Activated CD8-positive, alpha-beta T cell treated with anti-CD3 and anti-CD28 coated beads for 36 hours (primary cell): ENCODE data around the gene CRHBP. TPM values are rescaled to one million over a fixed set of nuclear protein-coding genes. Genes with fewer than 3 reads are reported as not detected.
A peak's percentile ranks its signal among the peaks of the same experiment; 100 is the strongest.
"Not testable (repeated sequence)": the region's sequence is repeated elsewhere in the genome, so short reads cannot be mapped to it uniquely, and the experiment has no call there.

Source experiments
- ATAC-seq: fragments of 200-7000 bp; cut with Tn5 transposase; one replicate; pipeline ENCODE4 v1.10.0; 2021; ENCODE audit warnings: mild to moderate bottlenecking, moderate library complexity
- CTCF ChIA-PET: fragments of 350-600 bp; sonication (Branson Sonifier 250); formaldehyde crosslinking; loops from one replicate; lab custom pipeline; 2021; ENCODE audit warnings: antibody characterized with exemption; lab: Charles Lee
- POLR2A ChIA-PET: fragments of 350-600 bp; sonication (Branson Sonifier 250); formaldehyde crosslinking; loops from one replicate; lab custom pipeline; 2021; ENCODE audit warnings: antibody characterized with exemption; lab: Charles Lee
- DNase-seq: peaks from one replicate; pipeline ENCODE4 v3.0.0-alpha.2; 2020
- H3K27ac Mint-ChIP-seq: one replicate; pipeline ENCODE4 v1.8.0; 2021; ENCODE audit warnings: mild to moderate bottlenecking, mixed read lengths
- H3K27me3 Mint-ChIP-seq: one replicate; pipeline ENCODE4 v1.8.0; 2021; ENCODE audit warnings: mixed read lengths
- H3K36me3 Mint-ChIP-seq: one replicate; pipeline ENCODE4 v1.8.0; 2021; ENCODE audit warnings: low read depth, mixed read lengths
- H3K4me1 Mint-ChIP-seq: one replicate; pipeline ENCODE4 v1.8.0; 2021; ENCODE audit warnings: low read depth, mixed read lengths
- H3K4me3 Mint-ChIP-seq: one replicate; pipeline ENCODE4 v1.8.0; 2021; ENCODE audit warnings: mild to moderate bottlenecking, moderate library complexity, mixed read lengths
- H3K9me3 Mint-ChIP-seq: one replicate; pipeline ENCODE4 v1.8.0; 2021; ENCODE audit warnings: mixed read lengths
- CTCF ChIP-seq: fragments of 200-600 bp; IDR thresholded peaks from one replicate; pipeline ENCODE4 v1.8.0; 2022; ENCODE audit warnings: antibody characterized with exemption, mild to moderate bottlenecking
- intact Hi-C: fragments of 100-400 bp; cut with micrococcal nuclease; formaldehyde crosslinking; loops from one replicate; pipeline ENCODE4 v1.10.0; 2022
- total RNA-seq, 2 experiments: library from RNA; stranded (reverse); gene quantifications; one replicate each; pipeline ENCODE4 v1.2.3, GENCODE V29; 2021

The CRHBP gene
- total RNA-seq: not detected

DNA sequence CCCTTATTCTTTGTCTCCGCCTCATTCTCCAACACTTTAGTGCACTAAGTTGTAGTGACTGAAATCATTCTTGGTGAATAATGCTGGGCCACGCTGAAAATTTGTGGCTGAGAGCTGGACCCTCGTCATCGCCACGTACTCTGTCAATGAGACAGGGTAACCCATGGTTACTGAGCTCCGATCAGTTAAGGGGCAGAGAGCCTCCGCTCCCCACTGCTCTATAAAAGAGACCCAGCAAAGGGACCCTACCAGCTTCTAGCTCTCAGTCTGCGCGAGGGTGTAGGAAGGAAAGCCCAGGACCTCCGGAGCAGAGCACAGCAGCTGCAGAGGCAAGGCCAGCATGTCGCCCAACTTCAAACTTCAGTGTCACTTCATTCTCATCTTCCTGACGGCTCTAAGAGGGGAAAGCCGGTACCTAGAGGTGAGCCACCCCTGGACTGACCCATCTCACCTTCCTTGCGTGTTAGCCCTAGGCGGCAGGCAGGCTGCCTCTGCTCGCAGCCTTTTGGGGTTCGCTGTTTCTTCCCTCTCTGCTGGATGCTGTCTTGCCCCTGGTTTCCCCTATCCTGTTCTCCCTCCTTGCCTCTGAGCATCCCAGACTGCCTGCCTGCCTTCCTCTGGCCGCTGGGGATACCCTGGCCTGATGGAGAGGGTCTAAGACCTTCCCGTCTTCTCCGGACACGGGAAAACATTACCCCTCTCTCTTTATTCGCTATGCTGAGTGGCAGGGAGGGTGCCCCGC, at the start of gene CRHBP:
Gene CRHBP, plus strand, starts transcription at position 251 of the 742 bp plus-strand sequence. Its CDS starts 90 bp downstream, at position 341.
- intact Hi-C loops: no loop called here
- no peak within 1 kb of the TSS for H3K27ac Mint-ChIP-seq
- DNase-seq (no peak), ATAC-seq (no peak)
- H3K36me3 Mint-ChIP-seq: no peaks in the 10 kb centered on the region
- CTCF ChIA-PET: interaction anchor here (1.0 kb wide), 1 partner anchor 75 kb away, joined by 4 read pairs; no protein-coding TSS in a partner anchor
- H3K4me3 Mint-ChIP-seq: peak within 1 kb of the TSS; percentile 21
- TF ChIP-seq CTCF: no peak
- POLR2A ChIA-PET: no interaction called here
- peaks cover 42% of the 10 kb centered on the region for H3K27me3 Mint-ChIP-seq
- no peaks in the 10 kb centered on the region for H3K9me3 Mint-ChIP-seq
- peaks cover 3% of the 10 kb centered on the region for H3K4me1 Mint-ChIP-seq

GRCh38 chr5:76908166-76908565, 44.7 kb upstream of the CRHBP start:
- CTCF ChIA-PET: interaction anchor here (1.4 kb wide), 1 partner anchor 15 kb away, joined by 3 read pairs; no protein-coding TSS in a partner anchor
- POLR2A ChIA-PET: no interaction called here
- no peak for TF ChIP-seq CTCF

DNA sequence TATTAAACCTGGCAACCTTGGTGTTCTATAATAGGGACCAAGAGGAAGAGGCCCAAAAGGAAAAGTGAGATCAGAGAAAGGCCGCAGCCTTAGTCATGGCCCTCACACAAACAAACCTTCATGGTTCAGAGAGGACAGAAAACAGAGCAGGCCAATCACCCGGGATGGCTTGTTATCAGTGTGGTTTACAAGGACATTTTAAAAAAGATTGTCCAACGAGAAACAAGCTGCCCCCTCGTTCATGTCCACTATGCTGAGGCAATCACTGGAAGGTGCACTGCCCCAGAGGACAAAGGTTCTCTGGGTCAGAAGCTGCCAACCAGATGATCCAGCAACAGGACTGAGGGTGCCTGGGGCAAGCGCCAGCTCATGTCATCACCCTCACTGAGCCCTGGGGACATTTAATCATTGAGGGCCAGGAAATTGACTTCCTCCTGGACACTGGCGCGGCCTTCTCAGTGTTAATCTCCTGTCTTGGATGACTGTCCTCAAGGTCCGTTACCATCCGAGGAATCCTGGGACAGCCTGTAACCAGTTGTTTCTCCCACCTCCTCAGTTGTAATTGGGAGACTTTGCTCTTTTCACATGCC, 42.4 kb upstream of the CRHBP start:
- H3K4me1 Mint-ChIP-seq, ATAC-seq, CTCF ChIA-PET, H3K27ac Mint-ChIP-seq, H3K27me3 Mint-ChIP-seq, DNase-seq, H3K36me3 Mint-ChIP-seq, H3K9me3 Mint-ChIP-seq, H3K4me3 Mint-ChIP-seq, intact Hi-C loops, POLR2A ChIA-PET: not testable (repeated sequence)

More at GRCh38 chr5:76908166-76908565, 44.7 kb upstream of the CRHBP start:
- no peak for ATAC-seq
- H3K9me3 Mint-ChIP-seq: no peaks in the 10 kb centered on the region
- H3K4me3 Mint-ChIP-seq: no peak overlapping the region
- intact Hi-C loops: no loop called here
- DNase-seq: no peak
- H3K36me3 Mint-ChIP-seq: no peaks in the 10 kb centered on the region
- H3K27ac Mint-ChIP-seq: no peak overlapping the region
- no peaks in the 10 kb centered on the region for H3K4me1 Mint-ChIP-seq
- H3K27me3 Mint-ChIP-seq: no peaks in the 10 kb centered on the region

- H3K27ac Mint-ChIP-seq, intact Hi-C loops, H3K27me3 Mint-ChIP-seq, ATAC-seq, H3K4me1 Mint-ChIP-seq, DNase-seq, H3K4me3 Mint-ChIP-seq, H3K36me3 Mint-ChIP-seq, H3K9me3 Mint-ChIP-seq, POLR2A ChIA-PET, CTCF ChIA-PET: not testable (repeated sequence)
Measured at GRCh38 chr5:76914671-76915070, 38.2 kb upstream of the CRHBP start.

DNA sequence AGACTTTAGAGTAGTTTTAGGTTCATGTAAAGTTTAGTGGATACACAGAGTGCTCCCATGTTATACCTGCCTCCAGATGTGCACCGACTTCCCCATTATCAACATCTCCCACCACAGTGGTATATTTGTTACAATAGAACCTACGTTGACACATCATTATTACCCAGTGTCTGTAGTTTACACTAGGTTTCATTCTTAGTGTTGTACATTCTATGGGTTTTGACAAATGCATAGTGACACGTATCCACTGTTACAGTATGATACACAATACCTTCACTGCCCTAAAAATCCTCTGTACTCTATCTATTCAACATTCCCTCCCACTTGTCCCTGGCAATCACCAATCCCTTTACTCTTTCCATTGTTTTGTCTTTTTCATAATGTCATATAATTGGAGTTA, 34.3 kb upstream of the CRHBP start:
- CTCF ChIA-PET: no interaction called here
- no peak for ATAC-seq
- no peaks in the 10 kb centered on the region for H3K4me1 Mint-ChIP-seq

More for the DNA sequence above, 34.3 kb upstream of the CRHBP start:
- H3K4me3 Mint-ChIP-seq: no peak overlapping the region
- no peak overlapping the region for H3K27ac Mint-ChIP-seq
- POLR2A ChIA-PET: no interaction called here
- DNase-seq: no peak
- intact Hi-C loops: no loop called here
- H3K27me3 Mint-ChIP-seq: peaks cover 3% of the 10 kb centered on the region
- no peak for TF ChIP-seq CTCF
- peaks cover 3% of the 10 kb centered on the region for H3K36me3 Mint-ChIP-seq
- H3K9me3 Mint-ChIP-seq: peaks cover 4% of the 10 kb centered on the region
